ENCODE measurements around the gene ZNF518A. TPM values are rescaled to one million over a fixed set of nuclear protein-coding genes. Genes with fewer than 3 reads are reported as not detected.

The ZNF518A gene
- polyA plus RNA-seq, 1 donor from 2014 or later = 56.7 TPM

GRCh38 chr10:96201525-96201924 lies 71.4 kb downstream of the ZNF518A start:
- Histone ChIP-seq H3K9ac (ENCODE audit: low read length) (no peak overlapping the region), H3K27me3 (ENCODE audit: insufficient read depth, low read depth, low read length) (no peaks in the 10 kb centered on the region), H2AFZ (ENCODE audit: low read depth, low read length) (no peak overlapping the region), H3K4me2 (ENCODE audit: low read length) (no peak overlapping the region), H3F3A (ENCODE audit: insufficient read depth, low read length, poor library complexity, severe bottlenecking) (no peaks in the 10 kb centered on the region), H3K36me3 (ENCODE audit: insufficient read depth, low read length) (no peaks in the 10 kb centered on the region), H4K20me1 (ENCODE audit: insufficient read depth) (no peaks in the 10 kb centered on the region), H3K9me3 (ENCODE audit: low read length) (no peaks in the 10 kb centered on the region), H3K27ac (ENCODE audit: low read length) (no peak overlapping the region), H3K79me2 (replicated peaks; ENCODE audit: insufficient read depth, low read length) (no peaks in the 10 kb centered on the region), H3K4me3 (ENCODE audit: low read length) (no peak overlapping the region), H3K9me2 (ENCODE audit: insufficient read depth, low read length) (no peaks in the 10 kb centered on the region)
- TF ChIP-seq, protein P1, sequence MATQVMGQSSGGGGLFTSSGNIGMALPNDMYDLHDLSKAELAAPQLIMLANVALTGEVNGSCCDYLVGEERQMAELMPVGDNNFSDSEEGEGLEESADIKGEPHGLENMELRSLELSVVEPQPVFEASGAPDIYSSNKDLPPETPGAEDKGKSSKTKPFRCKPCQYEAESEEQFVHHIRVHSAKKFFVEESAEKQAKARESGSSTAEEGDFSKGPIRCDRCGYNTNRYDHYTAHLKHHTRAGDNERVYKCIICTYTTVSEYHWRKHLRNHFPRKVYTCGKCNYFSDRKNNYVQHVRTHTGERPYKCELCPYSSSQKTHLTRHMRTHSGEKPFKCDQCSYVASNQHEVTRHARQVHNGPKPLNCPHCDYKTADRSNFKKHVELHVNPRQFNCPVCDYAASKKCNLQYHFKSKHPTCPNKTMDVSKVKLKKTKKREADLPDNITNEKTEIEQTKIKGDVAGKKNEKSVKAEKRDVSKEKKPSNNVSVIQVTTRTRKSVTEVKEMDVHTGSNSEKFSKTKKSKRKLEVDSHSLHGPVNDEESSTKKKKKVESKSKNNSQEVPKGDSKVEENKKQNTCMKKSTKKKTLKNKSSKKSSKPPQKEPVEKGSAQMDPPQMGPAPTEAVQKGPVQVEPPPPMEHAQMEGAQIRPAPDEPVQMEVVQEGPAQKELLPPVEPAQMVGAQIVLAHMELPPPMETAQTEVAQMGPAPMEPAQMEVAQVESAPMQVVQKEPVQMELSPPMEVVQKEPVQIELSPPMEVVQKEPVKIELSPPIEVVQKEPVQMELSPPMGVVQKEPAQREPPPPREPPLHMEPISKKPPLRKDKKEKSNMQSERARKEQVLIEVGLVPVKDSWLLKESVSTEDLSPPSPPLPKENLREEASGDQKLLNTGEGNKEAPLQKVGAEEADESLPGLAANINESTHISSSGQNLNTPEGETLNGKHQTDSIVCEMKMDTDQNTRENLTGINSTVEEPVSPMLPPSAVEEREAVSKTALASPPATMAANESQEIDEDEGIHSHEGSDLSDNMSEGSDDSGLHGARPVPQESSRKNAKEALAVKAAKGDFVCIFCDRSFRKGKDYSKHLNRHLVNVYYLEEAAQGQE (IDR thresholded peaks at IDR 0.05; ENCODE audit: borderline replicate concordance) = no peak
- TF ChIP-seq SMC3 (conservative IDR thresholded peaks at IDR 0.05; ENCODE audit: poor library complexity) = no peak
- no peak for TF ChIP-seq POLR2AphosphoS5 (IDR thresholded peaks at IDR 0.05)
- no peak for TF ChIP-seq RAD21 (conservative IDR thresholded peaks at IDR 0.05)
- TF ChIP-seq MXI1 (conservative IDR thresholded peaks at IDR 0.05; ENCODE audit: poor library complexity, severe bottlenecking) = no peak
- TF ChIP-seq CTCF (IDR thresholded peaks at IDR 0.05; ENCODE audit: poor library complexity, severe bottlenecking) = no peak
- TF ChIP-seq EZH2 (IDR thresholded peaks at IDR 0.05; ENCODE audit: borderline replicate concordance, insufficient read depth, low read length, poor library complexity, severe bottlenecking) = no peak

DNA sequence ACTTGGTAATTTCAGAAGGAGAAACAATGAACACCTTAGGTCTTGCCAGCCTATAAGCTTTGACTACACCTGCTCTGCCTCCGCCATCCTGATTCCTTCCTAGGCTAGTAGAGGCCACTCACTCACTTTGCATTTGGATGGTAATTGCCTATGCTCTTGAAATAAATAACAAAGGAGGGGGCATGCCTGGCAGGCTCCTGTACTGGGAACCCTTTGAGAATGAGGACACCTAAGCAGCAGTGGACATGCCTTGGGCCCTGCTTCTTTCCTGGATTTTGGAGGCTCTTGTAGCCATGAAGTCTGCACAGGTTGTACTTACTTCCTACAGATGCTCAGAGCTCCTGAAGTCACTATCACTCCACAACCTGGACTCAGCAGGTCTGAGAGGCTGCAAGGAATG lies 75.5 kb downstream of the ZNF518A start:
- Histone ChIP-seq H3K27ac (ENCODE audit: low read length) (no peak overlapping the region), H3K4me3 (ENCODE audit: low read length) (no peak overlapping the region), H3K4me2 (ENCODE audit: low read length) (no peak overlapping the region), H2AFZ (ENCODE audit: low read depth, low read length) (no peak overlapping the region), H3K27me3 (ENCODE audit: insufficient read depth, low read depth, low read length) (no peaks in the 10 kb centered on the region), H3K36me3 (ENCODE audit: insufficient read depth, low read length) (no peaks in the 10 kb centered on the region), H3F3A (ENCODE audit: insufficient read depth, low read length, poor library complexity, severe bottlenecking) (no peaks in the 10 kb centered on the region), H3K9me3 (ENCODE audit: low read length) (no peaks in the 10 kb centered on the region), H3K9ac (ENCODE audit: low read length) (no peak overlapping the region), H3K79me2 (replicated peaks; ENCODE audit: insufficient read depth, low read length) (no peaks in the 10 kb centered on the region), H3K9me2 (ENCODE audit: insufficient read depth, low read length) (no peaks in the 10 kb centered on the region), H4K20me1 (ENCODE audit: insufficient read depth) (no peaks in the 10 kb centered on the region)
- TF ChIP-seq TAF1 (IDR thresholded peaks at IDR 0.05; ENCODE audit: low read depth) (no peak), MXI1 (conservative IDR thresholded peaks at IDR 0.05; ENCODE audit: poor library complexity, severe bottlenecking) (no peak), EZH2 (IDR thresholded peaks at IDR 0.05; ENCODE audit: borderline replicate concordance, insufficient read depth, low read length, poor library complexity, severe bottlenecking) (no peak), EP300 (conservative IDR thresholded peaks at IDR 0.05; ENCODE audit: poor library complexity, severe bottlenecking) (no peak), SMC3 (conservative IDR thresholded peaks at IDR 0.05; ENCODE audit: poor library complexity) (no peak)
